Adrenal gland (tissue), 12 donors: Measurements from ENCODE around the gene MYCBP. TPM values are rescaled to one million over a fixed set of nuclear protein-coding genes. Genes with fewer than 3 reads are reported as not detected.
"Not testable (repeated sequence)": the region's sequence is repeated elsewhere in the genome, so short reads cannot be mapped to it uniquely, and the experiment has no call there.

Experiments used
- DNase-seq, 7 donors: peaks; one replicate each; pipeline ENCODE4 v3.0.0-alpha.2; 2019 to 2020
- H3K27ac ChIP-seq, 5 donors: fragments of 200-600 bp; sonication (generic) in 4 of 5; 1 replicate in 3 of 5; 2 replicates in 2 of 5; pipeline versions ENCODE4 v1.5.1 to v1.8.0; 2016 to 2020; ENCODE audit warnings: mild to moderate bottlenecking in 1 of 5
- H3K27me3 ChIP-seq: fragments of 200-600 bp; 2 replicates; pipeline ENCODE4 v1.8.0; 2021
- H3K36me3 ChIP-seq, 2 donors: fragments of 200-600 bp; replicated peaks in 1 of 2; 1 replicate in 1 of 2; 2 replicates in 1 of 2; pipeline versions ENCODE4 v1.5.1 to v1.8.0; 2018 to 2022
- H3K4me1 ChIP-seq, 2 donors: fragments of 200-600 bp; replicated peaks in 1 of 2; 1 replicate in 1 of 2; 2 replicates in 1 of 2; pipeline versions ENCODE4 v1.5.1 to v1.8.0; 2018 to 2021
- H3K4me3 ChIP-seq, 4 donors: fragments of 200-600 bp; sonication (generic) in 3 of 4; one replicate each; pipeline ENCODE4 v1.5.1; 2016 to 2018
- H3K9me3 ChIP-seq, 3 donors: fragments of 200-600 bp; sonication (generic) in 1 of 3; replicated peaks in 1 of 3; 1 replicate in 2 of 3; 2 replicates in 1 of 3; pipeline versions ENCODE4 v1.5.1 to v1.8.0; 2016 to 2021
- CTCF ChIP-seq, 6 experiments: fragments of 450-650 bp in 4 of 6; fragments of 200-600 bp in 2 of 6; sonication (generic) in 1 of 6; IDR thresholded peaks; 1 replicate in 5 of 6; 2 replicates in 1 of 6; pipeline versions ENCODE4 v1.5.1 to v1.8.0; 2016 to 2021; ENCODE audit warnings: antibody characterized with exemption in 6 of 6, mild to moderate bottlenecking in 2 of 6, moderate library complexity in 1 of 6
- POLR2A ChIP-seq, 2 donors: fragments of 450-650 bp; IDR thresholded peaks; one replicate each; pipeline ENCODE4 v1.6.1; 2017; ENCODE audit warnings: antibody characterized with exemption in 2 of 2, mild to moderate bottlenecking in 2 of 2, moderate library complexity in 1 of 2
- WGBS, 4 donors: extraction: QIAGEN DNeasy Blood & Tissue Kit in 2 of 4; methylation state at CpG; one replicate each; pipeline versions ENCODE4 v1.1.5 to v1.1.7; 2013 to 2017; 5-methylcytosine and 5-hydroxymethylcytosine counted together
- intact Hi-C, 2 donors: fragments of 100-400 bp; cut with DNase I; formaldehyde crosslinking; loops; one replicate each; pipeline versions ENCODE4 v1.14.1 to v1.15.0; 2022 to 2023
- polyA plus RNA-seq, 3 donors: library from polyadenylated mRNA; stranded (reverse); fragments of 200-250 nt in 2 of 3; fragments of 350-450 nt in 1 of 3; fragmentation: Illumina TruSeq in 1 of 3; extraction: RNeasy Lipid Tissue Mini Kit (QIAGEN cat#74804) in 1 of 3; gene quantifications; one replicate each; pipeline ENCODE4 v1.2.3, GENCODE V29; 2013 to 2014
- total RNA-seq, 9 donors: library from RNA; depleted of rRNA in 4 of 9; stranded (reverse); fragments of >200 nt in 4 of 9; fragments of 120-200 nt in 1 of 9; fragmentation: NEBNext Ultra II Directional in 1 of 9; extraction: Animal tissue kit (Norgen Biotek cat#: 25700) in 1 of 9; gene quantifications; one replicate each; pipeline versions ENCODE4 v1.1.0 to v1.2.4, GENCODE V29; 2013 to 2023
- donor health status: healthy with polysubstance abuse.
- donor health status: Bipolar disorder and iron deficiency.
- donor health status: DM: yes; HTN: yes; CAD: no.
- donor health status: DM: no; HTN: no; CAD: no.
- donor health status: DM: no; HTN: no; CAD: no.
- donor health status: DM: yes; HTN: yes; CAD: no.

Gene MYCBP
- total and polyA plus RNA-seq, 12 donors = 5.5 to 97.3 (median 18.4) TPM

GRCh38 chr1:38846210-38846609, 26.9 kb downstream of the MYCBP start:
- 81 to 98% (median 94%) methylated on average over 3 of the region's 3 CpGs for WGBS, 4 donors
- Histone ChIP-seq H3K36me3 (peaks cover 0 to 54% of the 10 kb centered on the region in 2 donors), H3K4me3 (no peak overlapping the region), H3K9me3 (no peaks in the 10 kb centered on the region), H3K27me3 (no peaks in the 10 kb centered on the region), H3K27ac (no peak overlapping the region), H3K4me1 (no peaks in the 10 kb centered on the region)
- intact Hi-C loops = no loop called here
- TF ChIP-seq POLR2A (IDR thresholded peaks at IDR 0.05) = no peak
- no peak for TF ChIP-seq CTCF (IDR thresholded peaks at IDR 0.05)
- DNase-seq = no peak

- 97 to 99% (median 98%) methylated on average over 3 of the region's 3 CpGs for WGBS, 4 donors
- H3K4me1 ChIP-seq, H3K9me3 ChIP-seq, DNase-seq, H3K4me3 ChIP-seq, H3K27me3 ChIP-seq, intact Hi-C loops, H3K27ac ChIP-seq: not testable (repeated sequence)
- H3K36me3 ChIP-seq = peaks cover 0 to 43% of the 10 kb centered on the region in 2 donors
Measured at GRCh38 chr1:38845088-38845487, 28.1 kb downstream of the MYCBP start.

- WGBS, 4 donors = 53 to 59% (median 58%) methylated on average over 2 of the region's 2 CpGs
- peaks cover 0 to 6% of the 10 kb centered on the region in 2 donors for H3K4me1 ChIP-seq
- no peaks in the 10 kb centered on the region for H3K9me3 ChIP-seq
- no peak for TF ChIP-seq POLR2A (IDR thresholded peaks at IDR 0.05)
- TF ChIP-seq CTCF (IDR thresholded peaks at IDR 0.05) = no peak
- peaks cover 0 to 50% of the 10 kb centered on the region in 2 donors for H3K36me3 ChIP-seq
- H3K27me3 ChIP-seq = no peaks in the 10 kb centered on the region
- intact Hi-C loops = no loop called here
- H3K27ac ChIP-seq = no peak overlapping the region
- no peak for DNase-seq
- no peak overlapping the region for H3K4me3 ChIP-seq
Measured at GRCh38 chr1:38840281-38840680, 32.9 kb downstream of the MYCBP start.

- 65 to 76% (median 75%) methylated on average over 9 of the region's 9 CpGs for WGBS, 4 donors
- H3K4me1 ChIP-seq = peaks cover 0 to 6% of the 10 kb centered on the region in 2 donors
- H3K4me3 ChIP-seq = no peak overlapping the region
- intact Hi-C loops = loop anchor here in 1 of 2 donors (10.0 kb wide), 1 partner anchor 815 kb away; no protein-coding TSS in a partner anchor
- no peak overlapping the region for H3K27ac ChIP-seq
- H3K27me3 ChIP-seq = no peaks in the 10 kb centered on the region
- TF ChIP-seq POLR2A (IDR thresholded peaks at IDR 0.05) (no peak), CTCF (IDR thresholded peaks at IDR 0.05) (no peak)
- no peaks in the 10 kb centered on the region for H3K9me3 ChIP-seq
- peaks cover 0 to 42% of the 10 kb centered on the region in 2 donors for H3K36me3 ChIP-seq
- DNase-seq = peak in 5 of 7 donors; percentile 26 to 71 (median 51)
Measured at GRCh38 chr1:38839363-38839762, 33.8 kb downstream of the MYCBP start.

- not testable (repeated sequence) for H3K27ac ChIP-seq, H3K27me3 ChIP-seq, H3K4me1 ChIP-seq, H3K4me3 ChIP-seq, DNase-seq, H3K9me3 ChIP-seq
- H3K36me3 ChIP-seq = peaks cover 0 to 28% of the 10 kb centered on the region in 2 donors
- WGBS, 4 donors = 75 to 89% (median 82%) methylated on average over 10 of the region's 10 CpGs
- intact Hi-C loops = loop anchor here in 1 of 2 donors (10.0 kb wide), 1 partner anchor 812 kb away; no protein-coding TSS in a partner anchor
Measured at GRCh38 chr1:38836316-38836715, 36.8 kb downstream of the MYCBP start.
